HepG2 (cell line): ENCODE measurements around the gene PKMYT1. TPM values are rescaled to one million over a fixed set of nuclear protein-coding genes. Genes with fewer than 3 reads are reported as not detected.
"Not testable (repeated sequence)": the region's sequence is repeated elsewhere in the genome, so short reads cannot be mapped to it uniquely, and the experiment has no call there.

ENCODE experiments used
- ATAC-seq: fragments of 200-7000 bp; cut with Tn5 transposase; 3 replicates; pipeline ENCODE4 v1.9.1; 2020; ENCODE audit warnings: mild to moderate bottlenecking, moderate library complexity
- BruUV-seq: library from RNA; stranded (reverse); fragments of 400-500 nt; replicated peaks from 2 replicates; lab custom pipeline; 2021; lab: Mats Ljungman, UMichigan
- CTCF ChIA-PET: fragments of 300-600 bp; formaldehyde crosslinking; extraction: SDS; loops from one replicate; lab custom pipeline; 2021; ENCODE audit warnings: low total read pairs, inconsistent platforms, low intra/inter-chr PET ratio; lab: Yijun Ruan, JAX
- POLR2A ChIA-PET: fragments of 350-600 bp; sonication (Branson Sonifier 250); formaldehyde crosslinking; loops from one replicate; lab custom pipeline; 2020; ENCODE audit warnings: antibody characterized with exemption, inconsistent platforms; lab: Yijun Ruan, JAX
- DNase-seq: peaks from one replicate; pipeline ENCODE4 v3.0.0-alpha.2; 2015; ENCODE audit warnings: low spot score
- FAIRE-seq: peaks from 3 replicates; lab custom pipeline; 2011; peaks lifted over from hg19 to GRCh38; lab: Jason Lieb, UNC
- H2AFZ ChIP-seq: one replicate; pipeline ENCODE4 v1.6.1; 2011; ENCODE audit warnings: low read length, inconsistent platforms
- H3K27ac ChIP-seq: fragments of 300-600 bp; 3 replicates; pipeline ENCODE4 v1.8.0; 2011; ENCODE audit warnings: mixed run types, mild to moderate bottlenecking, mixed read lengths, low read length, inconsistent platforms; ENCODE audit not compliant: insufficient read depth; ENCODE audit errors: extremely low read length
- H3K27me3 ChIP-seq, 2 experiments: fragments of 200-600 bp in 1 of 2; 2 replicates in 1 of 2; 3 replicates in 1 of 2; pipeline versions ENCODE4 v1.6.0 to v1.8.0; 2011; ENCODE audit warnings: low read length in 2 of 2, mild to moderate bottlenecking in 2 of 2, moderate library complexity in 2 of 2, inconsistent platforms in 1 of 2; ENCODE audit not compliant: insufficient read depth in 2 of 2, control insufficient read depth in 1 of 2
- H3K36me3 ChIP-seq, 2 experiments: fragments of 200-600 bp in 1 of 2; replicated peaks in 1 of 2; 2 replicates in 1 of 2; 3 replicates in 1 of 2; pipeline versions ENCODE4 v1.5.1 to v1.8.0; 2011; ENCODE audit warnings: low read length in 2 of 2, inconsistent platforms in 1 of 2; ENCODE audit not compliant: insufficient read depth in 2 of 2, control insufficient read depth in 1 of 2
- H3K4me1 ChIP-seq: 2 replicates; pipeline ENCODE4 v1.5.1; 2012; ENCODE audit warnings: low read length, inconsistent platforms; ENCODE audit not compliant: insufficient read depth
- H3K4me2 ChIP-seq: 2 replicates; pipeline ENCODE4 v1.6.0; 2011; ENCODE audit warnings: low read depth, low read length, inconsistent platforms
- H3K4me3 ChIP-seq, 3 experiments: fragments of 200-600 bp in 1 of 3; sonication (generic), shearing (Covaris generic) in 1 of 3; replicated peaks in 1 of 3; 2 replicates each; pipeline ENCODE4 v1.5.1; 2011 to 2016; ENCODE audit warnings: low read length in 3 of 3, inconsistent platforms in 2 of 3, low read depth in 2 of 3, mild to moderate bottlenecking in 2 of 3, control low read depth in 1 of 3, mixed read lengths in 1 of 3; ENCODE audit not compliant: insufficient read depth in 1 of 3
- H3K79me2 ChIP-seq: one replicate; pipeline ENCODE4 v1.6.1; 2011; ENCODE audit warnings: low read length, inconsistent platforms; ENCODE audit not compliant: insufficient read depth
- H3K9ac ChIP-seq: 2 replicates; pipeline ENCODE4 v1.6.0; 2011; ENCODE audit warnings: mild to moderate bottlenecking, low read depth, low read length, inconsistent platforms; ENCODE audit not compliant: insufficient read depth
- H3K9me3 ChIP-seq: 2 replicates; pipeline ENCODE4 v1.5.1; 2012; ENCODE audit warnings: mild to moderate bottlenecking, low read length
- H4K20me1 ChIP-seq: 2 replicates; pipeline ENCODE4 v1.6.0; 2011; ENCODE audit warnings: inconsistent platforms, mild to moderate bottlenecking, low read length, moderate library complexity; ENCODE audit not compliant: insufficient read depth
- ATF4 ChIP-seq, 2 experiments: fragments of 450-650 bp in 1 of 2; sonication (generic) in 1 of 2; formaldehyde crosslinking; IDR thresholded peaks; 2 replicates each; pipeline versions ENCODE4 v1.5.0 to v1.8.0; 2020 to 2022; ENCODE audit warnings: mild to moderate bottlenecking in 1 of 2, missing genetic modification reagents in 1 of 2
- BHLHE40 ChIP-seq: IDR thresholded peaks from 2 replicates; pipeline ENCODE4 v1.6.1; 2011; ENCODE audit warnings: low read length, improper control_type of control experiment
- DPF2 ChIP-seq: sonication (generic); formaldehyde crosslinking; IDR thresholded peaks from 2 replicates; pipeline ENCODE4 v1.4.0; 2020; ENCODE audit warnings: mild to moderate bottlenecking, low read depth, missing genetic modification reagents, borderline replicate concordance
- HES4 ChIP-seq: sonication (generic); formaldehyde crosslinking; IDR thresholded peaks from 2 replicates; pipeline ENCODE4 v1.9.0; 2021; ENCODE audit warnings: mild to moderate bottlenecking, missing genetic modification reagents, borderline replicate concordance
- IRF1 ChIP-seq: sonication (generic); formaldehyde crosslinking; IDR thresholded peaks from 2 replicates; pipeline ENCODE4 v1.4.0; 2020; ENCODE audit warnings: low read depth, mild to moderate bottlenecking, missing genetic modification reagents
- PRMT3 ChIP-seq: sonication (generic); formaldehyde crosslinking; IDR thresholded peaks from 2 replicates; pipeline ENCODE4 v1.8.1; 2022; ENCODE audit warnings: low read depth, mild to moderate bottlenecking, moderate library complexity, missing genetic modification reagents, borderline replicate concordance
- ZNF12 ChIP-seq: sonication (generic); formaldehyde crosslinking; IDR thresholded peaks from 2 replicates; pipeline ENCODE4 v1.5.0; 2020; ENCODE audit warnings: missing genetic modification reagents
- ZNF20 ChIP-seq: sonication (generic); formaldehyde crosslinking; IDR thresholded peaks from 2 replicates; pipeline ENCODE4 v1.4.0; 2020; ENCODE audit warnings: mild to moderate bottlenecking, moderate library complexity, missing genetic modification reagents
- ZNF260 ChIP-seq: sonication (generic); formaldehyde crosslinking; IDR thresholded peaks from 2 replicates; pipeline ENCODE4 v1.4.0; 2020; ENCODE audit warnings: missing genetic modification reagents, low read depth, mild to moderate bottlenecking, borderline replicate concordance
- ZNF34 ChIP-seq: sonication (generic); formaldehyde crosslinking; IDR thresholded peaks from 2 replicates; pipeline ENCODE4 v1.4.0; 2020; ENCODE audit warnings: mild to moderate bottlenecking, missing genetic modification reagents, borderline replicate concordance
- ZNF605 ChIP-seq: sonication (generic); formaldehyde crosslinking; IDR thresholded peaks from 2 replicates; pipeline ENCODE4 v1.8.0; 2022; ENCODE audit warnings: mild to moderate bottlenecking, missing genetic modification reagents
- ZNF709 ChIP-seq: sonication (generic); formaldehyde crosslinking; IDR thresholded peaks from 2 replicates; pipeline ENCODE4 v1.5.0; 2020; ENCODE audit warnings: mild to moderate bottlenecking, missing genetic modification reagents
- ZNF773 ChIP-seq: sonication (generic); formaldehyde crosslinking; IDR thresholded peaks from 2 replicates; pipeline ENCODE4 v1.4.0; 2020; ENCODE audit warnings: missing genetic modification reagents, borderline replicate concordance
- WGBS: methylation state at CpG from one replicate; pipeline ENCODE4 v1.1.6; 2017; ENCODE audit warnings: low lambda C conversion rate; 5-methylcytosine and 5-hydroxymethylcytosine counted together
- in situ Hi-C: cut with HindIII; loops from 2 replicates; pipeline ENCODE4 v1.10.0; 2017; ENCODE audit warnings: low pct_unique_long_range_greater_than_20kb; ENCODE audit not compliant: extremely low pct_ligation_motif_present
- intact Hi-C: fragments of 100-400 bp; cut with micrococcal nuclease; formaldehyde crosslinking; loops from one replicate; pipeline ENCODE4 v1.10.0; 2022; ENCODE audit not compliant: unreplicated experiment
- polyA plus RNA-seq, 8 experiments: library from polyadenylated mRNA; depleted of rRNA in 3 of 8; stranded (reverse) in 7 of 8; unstranded in 1 of 8; fragments of >200 nt; fragmentation: Illumina TruSeq in 4 of 8; extraction: Trizol in 4 of 8; gene quantifications; 2 replicates each; pipeline versions ENCODE4 v1.2.1 to v1.2.3, GENCODE V29; 2011 to 2016; ENCODE audit warnings: low read depth in 4 of 8, missing spikeins in 1 of 8, mixed read lengths in 1 of 8; ENCODE audit not compliant: insufficient read depth in 1 of 8
- total RNA-seq, 5 experiments: library from RNA; depleted of rRNA; stranded (reverse); fragments of >200 nt; fragmentation: Illumina TruSeq; extraction: Trizol; gene quantifications; 2 replicates each; pipeline ENCODE4 v1.2.3, GENCODE V29; 2016; ENCODE audit warnings: low read depth in 1 of 5
- TF ChIP-seq, protein P1 (sequence below): IDR thresholded peaks from 2 replicates; pipeline ENCODE4 v1.6.1; 2016; ENCODE audit warnings: mild to moderate bottlenecking

The PKMYT1 gene
- total and polyA plus RNA-seq, 2 of the 13 experiments (the other 11 are each of a cell fraction or from before 2014, with no cell fraction given), result 7.0 to 27.8 TPM

DNA sequence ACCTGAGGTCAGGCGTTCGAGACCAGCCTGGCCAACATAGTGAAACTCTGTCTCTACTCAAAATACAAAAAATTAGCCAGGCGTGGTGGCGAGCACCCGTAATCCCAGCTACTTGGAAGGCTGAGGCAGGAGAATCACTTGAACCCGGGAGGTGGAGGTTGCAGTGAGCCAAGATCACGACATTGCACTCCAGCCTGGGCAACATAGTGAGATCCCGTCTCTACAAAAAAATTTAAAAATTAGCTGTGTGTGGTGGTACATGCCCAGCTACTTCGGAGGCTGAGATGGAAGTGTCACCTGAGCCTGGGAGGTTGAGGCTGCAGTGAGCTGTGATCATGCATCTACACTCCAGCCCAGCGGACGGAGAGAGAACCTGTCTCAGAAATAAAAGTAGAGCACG is 36.5 kb downstream of the PKMYT1 start:
- H4K20me1 ChIP-seq, H3K4me3 ChIP-seq, BruUV-seq, H3K9ac ChIP-seq, H3K9me3 ChIP-seq, ATAC-seq, intact Hi-C loops, H3K79me2 ChIP-seq, in situ Hi-C loops, H3K27me3 ChIP-seq, CTCF ChIA-PET, H3K27ac ChIP-seq, DNase-seq, H2AFZ ChIP-seq, POLR2A ChIA-PET, H3K4me1 ChIP-seq, H3K4me2 ChIP-seq, FAIRE-seq: not testable (repeated sequence)
- peaks cover 3 to 24% of the 10 kb centered on the region in 2 experiments; a peak in 4 of 5 replicates for H3K36me3 ChIP-seq
- WGBS, result 97% methylated on average over 12 of the region's 12 CpGs

GRCh38 chr16:2942045-2942444 is 38.2 kb downstream of the PKMYT1 start:
- no peak for DNase-seq
- in situ Hi-C loops (no loop called here), intact Hi-C loops (no loop called here)
- ChIA-PET POLR2A (interaction anchor here (0.7 kb wide), 1 partner anchor 15 kb away, joined by 4 read pairs; no protein-coding TSS in a partner anchor), CTCF (no interaction called here)
- no peak for ATAC-seq
- Histone ChIP-seq H4K20me1 (no peaks in the 10 kb centered on the region), H3K79me2 (no peaks in the 10 kb centered on the region), H3K9me3 (no peaks in the 10 kb centered on the region), H3K27ac (no peak overlapping the region), H3K9ac (no peak overlapping the region), H3K4me1 (no peaks in the 10 kb centered on the region), H3K4me3 (no peak overlapping the region), H3K4me2 (no peak overlapping the region), H2AFZ (no peak overlapping the region), H3K27me3 (no peaks in the 10 kb centered on the region), H3K36me3 (peaks cover 5 to 34% of the 10 kb centered on the region in 2 experiments; a peak in 4 of 5 replicates)
- WGBS, result 94% methylated on average over 4 of the region's 4 CpGs
- no peak for FAIRE-seq
- no TSS peak for BruUV-seq
- TF ChIP-seq, protein P1, sequence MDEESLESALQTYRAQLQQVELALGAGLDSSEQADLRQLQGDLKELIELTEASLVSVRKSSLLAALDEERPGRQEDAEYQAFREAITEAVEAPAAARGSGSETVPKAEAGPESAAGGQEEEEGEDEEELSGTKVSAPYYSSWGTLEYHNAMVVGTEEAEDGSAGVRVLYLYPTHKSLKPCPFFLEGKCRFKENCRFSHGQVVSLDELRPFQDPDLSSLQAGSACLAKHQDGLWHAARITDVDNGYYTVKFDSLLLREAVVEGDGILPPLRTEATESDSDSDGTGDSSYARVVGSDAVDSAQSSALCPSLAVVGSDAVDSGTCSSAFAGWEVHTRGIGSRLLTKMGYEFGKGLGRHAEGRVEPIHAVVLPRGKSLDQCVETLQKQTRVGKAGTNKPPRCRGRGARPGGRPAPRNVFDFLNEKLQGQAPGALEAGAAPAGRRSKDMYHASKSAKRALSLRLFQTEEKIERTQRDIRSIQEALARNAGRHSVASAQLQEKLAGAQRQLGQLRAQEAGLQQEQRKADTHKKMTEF (CRISPR knock-in tag), result no peak
- TF ChIP-seq ZNF709 (CRISPR knock-in tag) (no peak), HES4 (CRISPR knock-in tag) (no peak), PRMT3 (CRISPR knock-in tag) (no peak), BHLHE40 (no peak), IRF1 (CRISPR knock-in tag) (no peak), ZNF605 (CRISPR knock-in tag) (no peak), ZNF20 (CRISPR knock-in tag) (no peak), ZNF773 (CRISPR knock-in tag) (no peak), ZNF260 (no peak), ATF4 (CRISPR knock-in tag; IDR thresholded peaks at IDR 0.05) (no peak), ZNF12 (CRISPR knock-in tag) (no peak), ZNF34 (CRISPR knock-in tag) (no peak), DPF2 (no peak)
